NCI-H1105 treated with DMSO at 0.1 percent for 48 hours (cell line): ENCODE data around the gene PBRM1.
"Not testable (repeated sequence)": the region's sequence is repeated elsewhere in the genome, so short reads cannot be mapped to it uniquely, and the experiment has no call there.

Source experiments
- DNase-seq: peaks from one replicate; lab custom pipeline; 2025; lab: John Stamatoyannopoulos, UW

Gene PBRM1

GRCh38 chr3:52704611-52705437 is 19.1 kb upstream of the PBRM1 start:
- DNase-seq, result no peak

GRCh38 chr3:52703341-52703740 is 17.6 kb upstream of the PBRM1 start:
- no peak for DNase-seq

- DNase-seq, result no peak
Measured at GRCh38 chr3:52697632-52697965, 11.9 kb upstream of the PBRM1 start.

GRCh38 chr3:52696830-52697631 is 11.3 kb upstream of the PBRM1 start:
- DNase-seq, result no peak

GRCh38 chr3:52695798-52696671 is 10.3 kb upstream of the PBRM1 start:
- DNase-seq, result no peak

GRCh38 chr3:52694528-52695189 is 8.9 kb upstream of the PBRM1 start:
- DNase-seq, result no peak

- no peak for DNase-seq
Measured at GRCh38 chr3:52693071-52693470, 7.4 kb upstream of the PBRM1 start.

- no peak for DNase-seq
Measured at GRCh38 chr3:52690560-52690959, 4.8 kb upstream of the PBRM1 start.

- no peak for DNase-seq
Measured at GRCh38 chr3:52689151-52689550, 3.4 kb upstream of the PBRM1 start.

- no peak for DNase-seq
Measured at GRCh38 chr3:52688266-52688665, 2.6 kb upstream of the PBRM1 start.

- peak; percentile 61 for DNase-seq
Measured at GRCh38 chr3:52685285-52685708, 416 bp downstream of the PBRM1 start.

- DNase-seq, result no peak
Measured at GRCh38 chr3:52684184-52684583, 1.5 kb downstream of the PBRM1 start.

GRCh38 chr3:52683611-52684010 is 2.1 kb downstream of the PBRM1 start:
- no peak for DNase-seq

- no peak for DNase-seq
Measured at GRCh38 chr3:52682016-52682415, 3.7 kb downstream of the PBRM1 start.

GRCh38 chr3:52681596-52681995 is 4.1 kb downstream of the PBRM1 start:
- no peak for DNase-seq

GRCh38 chr3:52679811-52680210 is 5.9 kb downstream of the PBRM1 start:
- DNase-seq, result no peak

GRCh38 chr3:52679199-52679538 is 6.5 kb downstream of the PBRM1 start:
- DNase-seq, result no peak

- DNase-seq, result no peak
Measured at GRCh38 chr3:52678265-52679198, 7.2 kb downstream of the PBRM1 start.

GRCh38 chr3:52676201-52676600 is 9.5 kb downstream of the PBRM1 start:
- DNase-seq, result not testable (repeated sequence)

- DNase-seq, result no peak
Measured at GRCh38 chr3:52671676-52672075, 14.0 kb downstream of the PBRM1 start.
